Right lobe of liver (tissue), 4 donors: ENCODE data around the gene SLC44A5.

Experiments used
- CTCF ChIP-seq, 4 donors: fragments of 200-600 bp in 3 of 4; fragments of 450-650 bp in 1 of 4; IDR thresholded peaks; one replicate each; pipeline versions ENCODE4 v1.5.1 to v1.8.0; 2016 to 2022; ENCODE audit warnings: antibody characterized with exemption in 4 of 4, mild to moderate bottlenecking in 2 of 4
- POLR2A ChIP-seq: fragments of 450-650 bp; IDR thresholded peaks from one replicate; pipeline ENCODE4 v1.6.1; 2017; ENCODE audit warnings: antibody characterized with exemption, mild to moderate bottlenecking
- donor health status: DM: no; HTN: no; CAD: no.
- donor health status: DM: no; HTN: no; CAD: no.
- donor health status: DM: no; HTN: yes; CAD: no.

GRCh38 chr1:75529488-75529887, 81.4 kb downstream of the SLC44A5 start:
- TF ChIP-seq POLR2A (no peak), CTCF (IDR thresholded peaks at IDR 0.05) (no peak)
